HUES48 (cell line): ENCODE data around the gene SULT1B1.

ENCODE experiments used
- H3K27ac ChIP-seq: one replicate; pipeline ENCODE4 v1.7.0; 2013; ENCODE audit warnings: low read depth, low read length, inconsistent platforms
- H3K27me3 ChIP-seq: 2 replicates; pipeline ENCODE4 v1.6.1; 2013; ENCODE audit warnings: mild to moderate bottlenecking, low read length; ENCODE audit not compliant: control insufficient read depth, insufficient read depth
- H3K36me3 ChIP-seq: 2 replicates; pipeline ENCODE4 v1.6.1; 2013; ENCODE audit warnings: low read length; ENCODE audit not compliant: control insufficient read depth, insufficient read depth
- H3K4me1 ChIP-seq: 2 replicates; pipeline ENCODE4 v1.6.1; 2013; ENCODE audit warnings: mild to moderate bottlenecking, low read length; ENCODE audit not compliant: control insufficient read depth, insufficient read depth
- H3K4me3 ChIP-seq: 2 replicates; pipeline ENCODE4 v1.5.1; 2013; ENCODE audit warnings: mild to moderate bottlenecking, low read depth, low read length
- H3K9ac ChIP-seq: 2 replicates; pipeline ENCODE4 v1.6.1; 2013; ENCODE audit warnings: mild to moderate bottlenecking, low read depth, low read length, moderate library complexity
- H3K9me3 ChIP-seq: 2 replicates; pipeline ENCODE4 v1.6.1; 2013; ENCODE audit warnings: low read length; ENCODE audit not compliant: control insufficient read depth, insufficient read depth

SULT1B1 gene

GRCh38 chr4:69727426-69727825 is 33.0 kb downstream of the SULT1B1 start:
- Histone ChIP-seq H3K9ac (no peak overlapping the region), H3K36me3 (no peaks in the 10 kb centered on the region), H3K27ac (no peak overlapping the region), H3K4me1 (no peaks in the 10 kb centered on the region), H3K4me3 (no peak overlapping the region), H3K27me3 (no peaks in the 10 kb centered on the region), H3K9me3 (no peaks in the 10 kb centered on the region)

GRCh38 chr4:69726971-69727370 is 33.4 kb downstream of the SULT1B1 start:
- no peaks in the 10 kb centered on the region for H3K27me3 ChIP-seq
- no peak overlapping the region for H3K27ac ChIP-seq
- H3K36me3 ChIP-seq: no peaks in the 10 kb centered on the region
- H3K9me3 ChIP-seq: no peaks in the 10 kb centered on the region
- H3K4me3 ChIP-seq: no peak overlapping the region
- H3K4me1 ChIP-seq: no peaks in the 10 kb centered on the region
- no peak overlapping the region for H3K9ac ChIP-seq

- Histone ChIP-seq H3K4me1 (peaks cover 12% of the 10 kb centered on the region), H3K9me3 (no peaks in the 10 kb centered on the region), H3K9ac (no peak overlapping the region), H3K27ac (peak overlapping the region; percentile 20), H3K4me3 (peak overlapping the region; percentile 21; the same call in 1 of the 2 replicates), H3K36me3 (no peaks in the 10 kb centered on the region), H3K27me3 (no peaks in the 10 kb centered on the region)
These were observed 41.8 kb downstream of the SULT1B1 start for GRCh38 chr4:69718396-69719271.

- Histone ChIP-seq H3K4me3 (no peak overlapping the region), H3K9ac (no peak overlapping the region), H3K9me3 (no peaks in the 10 kb centered on the region), H3K27ac (no peak overlapping the region), H3K36me3 (no peaks in the 10 kb centered on the region), H3K4me1 (peaks cover 12% of the 10 kb centered on the region), H3K27me3 (no peaks in the 10 kb centered on the region)
These were observed 42.6 kb downstream of the SULT1B1 start for GRCh38 chr4:69717778-69718177.

GRCh38 chr4:69716654-69717053 is 43.8 kb downstream of the SULT1B1 start:
- Histone ChIP-seq H3K9ac (no peak overlapping the region), H3K4me3 (no peak overlapping the region), H3K36me3 (no peaks in the 10 kb centered on the region), H3K27me3 (no peaks in the 10 kb centered on the region), H3K4me1 (peaks cover 12% of the 10 kb centered on the region), H3K27ac (no peak overlapping the region), H3K9me3 (no peaks in the 10 kb centered on the region)

GRCh38 chr4:69714086-69714485 is 46.3 kb downstream of the SULT1B1 start:
- Histone ChIP-seq H3K27ac (no peak overlapping the region), H3K9me3 (peaks cover 10% of the 10 kb centered on the region), H3K36me3 (no peaks in the 10 kb centered on the region), H3K9ac (no peak overlapping the region), H3K4me3 (no peak overlapping the region), H3K4me1 (peaks cover 9% of the 10 kb centered on the region), H3K27me3 (no peaks in the 10 kb centered on the region)

- H3K9ac ChIP-seq: no peak overlapping the region
- no peak overlapping the region for H3K27ac ChIP-seq
- no peaks in the 10 kb centered on the region for H3K36me3 ChIP-seq
These were observed 46.8 kb downstream of the SULT1B1 start for GRCh38 chr4:69713593-69713992.

GRCh38 chr4:69710580-69710979 is 49.8 kb downstream of the SULT1B1 start:
- Histone ChIP-seq H3K4me3 (no peak overlapping the region), H3K9me3 (peaks cover 10% of the 10 kb centered on the region), H3K9ac (no peak overlapping the region), H3K27ac (no peak overlapping the region), H3K36me3 (no peaks in the 10 kb centered on the region), H3K27me3 (no peaks in the 10 kb centered on the region), H3K4me1 (no peaks in the 10 kb centered on the region)

More at GRCh38 chr4:69713593-69713992, 46.8 kb downstream of the SULT1B1 start:
- Histone ChIP-seq H3K4me3 (no peak overlapping the region), H3K9me3 (peaks cover 10% of the 10 kb centered on the region), H3K27me3 (no peaks in the 10 kb centered on the region), H3K4me1 (peaks cover 4% of the 10 kb centered on the region; the same call in 1 of the 2 replicates)

- Histone ChIP-seq H3K9ac (no peak overlapping the region), H3K27me3 (no peaks in the 10 kb centered on the region), H3K27ac (no peak overlapping the region), H3K9me3 (peaks cover 10% of the 10 kb centered on the region), H3K4me3 (no peak overlapping the region), H3K4me1 (no peaks in the 10 kb centered on the region), H3K36me3 (no peaks in the 10 kb centered on the region)
These were observed 52.2 kb downstream of the SULT1B1 start for GRCh38 chr4:69708211-69708610.

GRCh38 chr4:69707807-69708206 is 52.6 kb downstream of the SULT1B1 start:
- Histone ChIP-seq H3K9me3 (peaks cover 10% of the 10 kb centered on the region), H3K36me3 (no peaks in the 10 kb centered on the region), H3K9ac (no peak overlapping the region), H3K27me3 (no peaks in the 10 kb centered on the region), H3K27ac (no peak overlapping the region), H3K4me3 (no peak overlapping the region), H3K4me1 (no peaks in the 10 kb centered on the region)

GRCh38 chr4:69702201-69702600 is 58.2 kb downstream of the SULT1B1 start:
- H3K36me3 ChIP-seq: no peaks in the 10 kb centered on the region
- no peaks in the 10 kb centered on the region for H3K4me1 ChIP-seq
- no peak overlapping the region for H3K9ac ChIP-seq
- no peak overlapping the region for H3K27ac ChIP-seq
- no peaks in the 10 kb centered on the region for H3K27me3 ChIP-seq
- no peaks in the 10 kb centered on the region for H3K9me3 ChIP-seq
- no peak overlapping the region for H3K4me3 ChIP-seq
